Natural killer cell (primary cell): ENCODE data around the gene ACSL6. TPM values are rescaled to one million over a fixed set of nuclear protein-coding genes. Genes with fewer than 3 reads are reported as not detected.

ENCODE experiments used
- ATAC-seq, 3 donors: fragments of 150-1000 bp in 2 of 3; fragments of 200-7000 bp in 1 of 3; cut with Tn5 transposase; 1 replicate in 1 of 3; 2 replicates in 2 of 3; pipeline ENCODE4 v1.10.0; 2021; ENCODE audit warnings: mild to moderate bottlenecking in 2 of 3, moderate library complexity in 2 of 3
- DNase-seq, 2 donors: peaks; one replicate each; pipeline versions ENCODE4 v3.0.0 to v3.0.0-alpha.2; 2013 to 2021; ENCODE audit warnings: mixed read lengths in 1 of 2
- H3K27ac ChIP-seq: one replicate; pipeline ENCODE4 v1.5.1; 2013; ENCODE audit warnings: mild to moderate bottlenecking, low read length
- H3K27me3 ChIP-seq: one replicate; pipeline ENCODE4 v1.6.1; 2013; ENCODE audit warnings: low read length; ENCODE audit not compliant: control insufficient read depth, insufficient read depth
- H3K36me3 ChIP-seq: one replicate; pipeline ENCODE4 v1.6.1; 2013; ENCODE audit warnings: low read length; ENCODE audit not compliant: control insufficient read depth, insufficient read depth
- H3K4me1 ChIP-seq: one replicate; pipeline ENCODE4 v1.6.1; 2013; ENCODE audit warnings: low read length; ENCODE audit not compliant: control insufficient read depth, insufficient read depth
- H3K4me3 ChIP-seq: one replicate; pipeline ENCODE4 v1.5.1; 2013; ENCODE audit warnings: low read length
- H3K9me3 ChIP-seq: one replicate; pipeline ENCODE4 v1.6.1; 2013; ENCODE audit warnings: low read length; ENCODE audit not compliant: control insufficient read depth, insufficient read depth
- H3K27ac Mint-ChIP-seq, 2 donors: one replicate each; pipeline ENCODE4 v1.8.0; 2022; ENCODE audit warnings: mild to moderate bottlenecking in 2 of 2, mixed read lengths in 2 of 2, moderate library complexity in 1 of 2
- H3K27me3 Mint-ChIP-seq, 2 donors: one replicate each; pipeline ENCODE4 v1.8.0; 2022; ENCODE audit warnings: low read depth in 2 of 2, mixed read lengths in 2 of 2
- H3K36me3 Mint-ChIP-seq: one replicate; pipeline ENCODE4 v1.8.0; 2022; ENCODE audit warnings: mixed read lengths
- H3K4me1 Mint-ChIP-seq, 2 donors: one replicate each; pipeline ENCODE4 v1.8.0; 2022; ENCODE audit warnings: mixed read lengths in 2 of 2
- H3K4me3 Mint-ChIP-seq: one replicate; pipeline ENCODE4 v1.8.0; 2022; ENCODE audit warnings: mild to moderate bottlenecking, moderate library complexity, mixed read lengths
- H3K9me3 Mint-ChIP-seq, 2 donors: one replicate each; pipeline ENCODE4 v1.8.0; 2022; ENCODE audit warnings: mixed read lengths in 2 of 2
- CTCF ChIP-seq: fragments of 200-600 bp; IDR thresholded peaks from one replicate; pipeline ENCODE4 v1.8.0; 2022; ENCODE audit warnings: antibody characterized with exemption
- WGBS: methylation state at CpG from one replicate; pipeline ENCODE4 v1.1.7; 2013; ENCODE audit warnings: missing lambda C conversion rate; ENCODE audit not compliant: insufficient coverage; 5-methylcytosine and 5-hydroxymethylcytosine counted together
- intact Hi-C: fragments of 100-400 bp; cut with micrococcal nuclease; formaldehyde crosslinking; loops from one replicate; pipeline ENCODE4 v1.14.2; 2022
- total RNA-seq, 4 donors: library from RNA; stranded (reverse); fragments of 120-200 nt in 1 of 4; gene quantifications; one replicate each; pipeline versions ENCODE4 v1.2.3 to v1.2.4, GENCODE V29; 2013 to 2022

ACSL6 gene
- total RNA-seq, 3 donors from 2014 or later (not counting 1 experiment from before 2014, with no cell fraction given), result 2.1 to 2.2 (median 2.2) TPM

GRCh38 chr5:132057498-132058255 lies 46.2 kb upstream of the ACSL6 start:
- H3K27ac Mint-ChIP-seq, result peak overlapping the region; percentile 19 to 81

DNA sequence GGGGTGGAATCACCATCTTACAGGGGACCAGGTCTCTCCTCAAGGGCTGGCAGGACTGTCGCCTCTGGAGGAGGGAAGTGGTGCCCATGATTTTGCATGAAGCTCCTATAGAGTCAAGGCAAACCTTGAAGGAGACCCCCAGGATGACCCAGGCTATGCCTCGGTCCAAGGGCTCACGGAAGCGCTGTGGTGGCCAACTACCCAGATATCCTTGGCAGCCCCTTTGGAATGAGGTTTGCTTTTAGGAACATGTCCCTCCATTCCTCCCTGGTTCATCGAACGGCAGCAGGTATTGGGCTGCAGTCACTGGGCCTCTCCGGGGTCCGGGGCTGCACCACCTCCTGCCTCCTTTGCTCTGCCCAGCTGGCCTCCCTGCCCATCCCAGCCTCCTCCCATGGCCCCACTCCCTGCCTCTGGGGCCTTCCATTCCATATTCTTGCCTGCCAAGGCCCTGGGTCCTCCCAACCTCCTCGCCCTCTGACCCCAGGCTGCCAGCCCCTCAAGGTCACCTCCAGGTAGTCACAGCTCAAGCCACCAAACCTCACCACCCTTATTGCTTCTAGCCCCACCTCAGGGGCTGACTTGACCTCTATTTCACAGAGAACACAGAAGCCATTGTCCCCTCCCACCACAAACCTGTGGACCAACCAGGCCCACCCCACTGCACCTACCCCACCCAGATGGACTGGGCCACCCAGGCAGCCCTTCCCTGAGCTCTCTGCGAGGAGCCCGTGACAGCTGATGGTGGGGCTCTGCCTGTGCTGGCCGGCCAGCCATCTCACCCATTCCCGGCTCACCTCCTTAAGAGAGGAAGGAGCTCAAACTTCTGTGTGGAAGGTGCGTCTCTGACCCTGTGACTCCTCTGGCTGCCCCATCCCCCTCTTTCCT lies 45.4 kb upstream of the ACSL6 start:
- Histone ChIP-seq H3K4me3 (no peak overlapping the region), H3K4me1 (peaks cover 65% of the 10 kb centered on the region), H3K9me3 (no peaks in the 10 kb centered on the region), H3K27ac (peak overlapping the region; percentile 93), H3K27me3 (no peaks in the 10 kb centered on the region), H3K36me3 (no peaks in the 10 kb centered on the region)
- H3K27ac Mint-ChIP-seq, result peak overlapping the region; percentile 78 to 81
- no peak for TF ChIP-seq CTCF
- no peak for ATAC-seq
- H3K4me3 Mint-ChIP-seq, result no peak overlapping the region
- 89% methylated on average over 14 of the region's 14 CpGs for WGBS
- intact Hi-C loops, result loop anchor here (2.0 kb wide), 1 partner anchor 30 kb away; no protein-coding TSS in a partner anchor
- H3K27me3 Mint-ChIP-seq, result peaks cover 0 to 14% of the 10 kb centered on the region in 2 donors
- peak in 1 of 2 donors; percentile 11 for DNase-seq
- H3K9me3 Mint-ChIP-seq, result no peaks in the 10 kb centered on the region
- H3K36me3 Mint-ChIP-seq, result no peaks in the 10 kb centered on the region
- H3K4me1 Mint-ChIP-seq, result peaks cover 22 to 56% of the 10 kb centered on the region in 2 donors

More at GRCh38 chr5:132057498-132058255, 46.2 kb upstream of the ACSL6 start:
- Histone ChIP-seq H3K27ac (no peak overlapping the region), H3K4me3 (no peak overlapping the region), H3K9me3 (no peaks in the 10 kb centered on the region), H3K4me1 (peaks cover 65% of the 10 kb centered on the region), H3K27me3 (no peaks in the 10 kb centered on the region), H3K36me3 (no peaks in the 10 kb centered on the region)
- 88% methylated on average over 11 of the region's 12 CpGs for WGBS
- Mint-ChIP-seq H3K27me3 (peaks cover 0 to 9% of the 10 kb centered on the region in 2 donors), H3K36me3 (no peaks in the 10 kb centered on the region), H3K4me1 (peaks cover 22 to 53% of the 10 kb centered on the region in 2 donors), H3K9me3 (no peaks in the 10 kb centered on the region), H3K4me3 (peak overlapping the region; percentile 50)
- DNase-seq, result peak in 1 of 2 donors; percentile 11
- ATAC-seq, result no peak
- no peak for TF ChIP-seq CTCF
- intact Hi-C loops, result loop anchor here (2.0 kb wide), 1 partner anchor 31 kb away; no protein-coding TSS in a partner anchor

DNA sequence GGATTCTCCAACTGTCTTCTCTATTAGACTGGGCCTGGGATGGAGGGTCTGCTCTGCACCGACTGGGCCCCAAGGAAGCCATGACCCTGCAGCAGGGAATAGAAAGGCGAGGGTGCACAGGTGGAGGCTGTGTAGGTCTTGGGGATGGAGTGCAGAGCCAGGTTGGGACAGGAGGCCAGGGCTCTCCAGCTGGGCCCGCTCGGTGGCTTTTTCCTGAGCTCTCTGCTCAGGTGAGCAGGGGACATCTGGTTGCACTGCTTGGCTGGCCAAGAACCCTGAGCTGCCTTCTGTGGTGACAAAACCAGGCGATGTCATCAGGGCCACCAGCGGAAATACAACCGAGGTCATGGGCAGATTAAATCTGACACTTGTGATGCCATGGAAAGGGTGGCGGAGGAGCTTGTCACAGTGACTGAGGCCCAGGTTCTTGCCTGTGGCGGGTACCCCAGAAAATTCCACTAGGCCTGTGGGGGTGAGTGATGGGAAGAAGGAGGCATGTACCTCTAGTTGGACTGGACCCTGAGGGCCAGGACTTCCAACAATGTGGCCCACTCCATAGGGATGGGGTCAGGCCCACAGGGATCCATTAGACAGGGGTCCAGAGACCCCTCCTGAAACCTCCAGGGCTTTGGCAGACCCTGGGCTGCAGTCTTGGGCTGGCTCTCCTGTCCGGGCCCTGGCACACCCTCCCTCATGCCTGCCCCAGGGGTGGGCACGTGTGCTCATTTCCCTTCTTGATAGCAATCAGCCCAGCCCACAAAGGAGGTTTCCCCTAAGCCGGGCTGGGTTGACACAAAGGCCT lies 44.6 kb upstream of the ACSL6 start:
- ATAC-seq, result peak; percentile 80 to 90 (median 87)
- Histone ChIP-seq H3K27ac (peak overlapping the region; percentile 93), H3K4me1 (peaks cover 65% of the 10 kb centered on the region), H3K9me3 (no peaks in the 10 kb centered on the region), H3K27me3 (no peaks in the 10 kb centered on the region), H3K4me3 (no peak overlapping the region), H3K36me3 (no peaks in the 10 kb centered on the region)
- TF ChIP-seq CTCF, result no peak
- DNase-seq, result peak; percentile 49 to 78
- Mint-ChIP-seq H3K27ac (peak overlapping the region; percentile 78 to 81), H3K36me3 (no peaks in the 10 kb centered on the region), H3K4me3 (peak overlapping the region; percentile 50), H3K9me3 (no peaks in the 10 kb centered on the region), H3K27me3 (peaks cover 5 to 14% of the 10 kb centered on the region in 2 donors), H3K4me1 (peaks cover 22 to 59% of the 10 kb centered on the region in 2 donors)
- intact Hi-C loops, result loop anchor here (2.0 kb wide), 1 partner anchor 29 kb away; no protein-coding TSS in a partner anchor
- WGBS, result 43% methylated on average over 12 of the region's 12 CpGs
